Central memory CD8-positive, alpha-beta T cell (primary cell): ENCODE measurements around the gene MEOX2.

ENCODE experiments used
- ATAC-seq: fragments of 150-1000 bp; cut with Tn5 transposase; replicated peaks from 2 replicates; pipeline ENCODE4 v1.10.0; 2022; ENCODE audit warnings: mild to moderate bottlenecking, moderate FRiP score, moderate number of reproducible peaks; ENCODE audit not compliant: poor library complexity, severe bottlenecking; ENCODE audit errors: extremely low read depth
- DNase-seq, 2 donors: peaks; one replicate each; pipeline ENCODE4 v3.0.0; 2021; ENCODE audit warnings: low spot score in 2 of 2
- H3K27ac Mint-ChIP-seq: one replicate; pipeline ENCODE4 v1.8.0; 2022; ENCODE audit warnings: low read depth, mild to moderate bottlenecking, moderate library complexity, mixed read lengths
- H3K27me3 Mint-ChIP-seq: one replicate; pipeline ENCODE4 v1.8.0; 2022; ENCODE audit warnings: mixed read lengths
- H3K36me3 Mint-ChIP-seq: one replicate; pipeline ENCODE4 v1.8.0; 2022; ENCODE audit warnings: mild to moderate bottlenecking, moderate library complexity, mixed read lengths; ENCODE audit not compliant: insufficient read depth
- H3K4me1 Mint-ChIP-seq: one replicate; pipeline ENCODE4 v1.8.0; 2022; ENCODE audit warnings: mixed read lengths
- H3K4me3 Mint-ChIP-seq: one replicate; pipeline ENCODE4 v1.8.0; 2022; ENCODE audit warnings: mild to moderate bottlenecking, moderate library complexity, mixed read lengths
- H3K9me3 Mint-ChIP-seq: one replicate; pipeline ENCODE4 v1.8.0; 2022; ENCODE audit warnings: mixed read lengths

MEOX2 gene

DNA sequence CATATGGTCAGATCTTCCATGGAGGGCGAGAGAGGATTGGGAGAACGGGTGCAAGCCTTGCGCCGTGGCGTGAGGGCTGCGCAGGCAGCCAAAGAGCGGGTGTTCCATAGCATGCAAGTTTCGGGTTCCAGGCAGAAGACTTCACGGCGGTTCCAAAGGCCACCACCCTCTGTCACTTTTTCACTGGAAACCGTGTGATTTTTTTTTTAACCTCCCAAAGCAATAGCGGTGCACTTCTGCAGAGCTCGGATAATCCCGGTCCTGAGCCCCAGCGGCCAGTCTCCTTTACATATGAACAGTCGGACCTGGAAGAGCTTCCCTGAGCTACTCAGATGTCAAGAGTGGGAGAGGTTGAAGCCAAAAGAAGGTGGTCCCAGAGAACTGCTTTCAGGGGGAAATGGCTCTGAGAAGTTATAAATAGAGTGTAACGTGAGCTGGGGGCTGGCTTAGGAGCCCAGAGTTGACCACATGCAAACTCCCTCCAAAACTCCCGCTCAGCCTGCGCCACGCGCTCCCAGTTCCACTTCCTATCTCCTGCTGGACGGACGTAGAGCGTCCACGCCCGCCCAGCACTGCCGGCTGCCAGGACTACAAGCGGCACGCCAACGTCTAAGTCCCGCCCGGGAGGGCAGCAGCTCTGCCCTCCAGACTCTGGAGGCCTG is at the start of gene MEOX2:
MEOX2 (minus strand) TSS at position 389 of the 662 bp plus-strand sequence; CDS start at position 108, 281 bp downstream.
- Mint-ChIP-seq H3K4me3 (no peak within 1 kb of the TSS), H3K4me1 (no peaks in the 10 kb centered on the region), H3K36me3 (peaks cover 2% of the 10 kb centered on the region), H3K27ac (no peak within 1 kb of the TSS), H3K27me3 (peaks cover 16% of the 10 kb centered on the region), H3K9me3 (no peaks in the 10 kb centered on the region)
- DNase-seq: no peak
- ATAC-seq: no peak

- no peak for DNase-seq
- Mint-ChIP-seq H3K36me3 (no peaks in the 10 kb centered on the region), H3K4me1 (no peaks in the 10 kb centered on the region), H3K27ac (no peak overlapping the region), H3K4me3 (no peak overlapping the region), H3K27me3 (no peaks in the 10 kb centered on the region), H3K9me3 (peaks cover 5% of the 10 kb centered on the region)
- no peak for ATAC-seq
These were observed 43.3 kb upstream of the MEOX2 start for GRCh38 chr7:15729746-15730145.

GRCh38 chr7:15725051-15725450 is 38.6 kb upstream of the MEOX2 start:
- Mint-ChIP-seq H3K9me3 (no peaks in the 10 kb centered on the region), H3K36me3 (no peaks in the 10 kb centered on the region), H3K4me1 (no peaks in the 10 kb centered on the region), H3K27me3 (no peaks in the 10 kb centered on the region), H3K4me3 (no peak overlapping the region), H3K27ac (no peak overlapping the region)
- ATAC-seq: no peak
- DNase-seq: no peak

DNA sequence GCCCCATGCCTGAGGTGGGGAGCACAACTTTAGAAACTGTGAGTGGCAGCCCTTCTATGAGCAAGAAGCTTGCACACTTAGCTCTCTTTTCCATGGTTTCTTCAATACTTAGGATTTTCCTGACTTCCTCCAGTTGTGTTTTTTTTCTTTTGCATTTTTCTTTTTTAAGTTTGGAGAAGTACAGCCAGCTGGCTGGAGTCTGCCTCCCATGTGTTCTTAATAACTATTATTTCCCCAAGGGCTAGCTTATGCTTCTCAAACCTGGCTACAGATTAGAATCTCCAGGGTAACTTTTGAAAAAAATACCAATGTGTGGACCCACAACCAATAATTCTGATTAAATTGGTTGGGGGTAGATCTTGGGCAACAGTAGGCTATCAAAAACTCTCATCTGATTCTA is 37.4 kb upstream of the MEOX2 start:
- H3K36me3 Mint-ChIP-seq: no peaks in the 10 kb centered on the region
- H3K9me3 Mint-ChIP-seq: no peaks in the 10 kb centered on the region
- no peak for DNase-seq

GRCh38 chr7:15720849-15721471 is 34.5 kb upstream of the MEOX2 start:
- ATAC-seq (no peak), DNase-seq (no peak)
- Mint-ChIP-seq H3K36me3 (peaks cover under 1% of the 10 kb centered on the region), H3K27me3 (no peaks in the 10 kb centered on the region), H3K4me3 (no peak overlapping the region), H3K27ac (no peak overlapping the region), H3K9me3 (peaks cover 8% of the 10 kb centered on the region), H3K4me1 (no peaks in the 10 kb centered on the region)

More for the DNA sequence above, 37.4 kb upstream of the MEOX2 start:
- no peaks in the 10 kb centered on the region for H3K27me3 Mint-ChIP-seq
- ATAC-seq: no peak
- no peak overlapping the region for H3K27ac Mint-ChIP-seq
- H3K4me1 Mint-ChIP-seq: no peaks in the 10 kb centered on the region
- H3K4me3 Mint-ChIP-seq: no peak overlapping the region

DNA sequence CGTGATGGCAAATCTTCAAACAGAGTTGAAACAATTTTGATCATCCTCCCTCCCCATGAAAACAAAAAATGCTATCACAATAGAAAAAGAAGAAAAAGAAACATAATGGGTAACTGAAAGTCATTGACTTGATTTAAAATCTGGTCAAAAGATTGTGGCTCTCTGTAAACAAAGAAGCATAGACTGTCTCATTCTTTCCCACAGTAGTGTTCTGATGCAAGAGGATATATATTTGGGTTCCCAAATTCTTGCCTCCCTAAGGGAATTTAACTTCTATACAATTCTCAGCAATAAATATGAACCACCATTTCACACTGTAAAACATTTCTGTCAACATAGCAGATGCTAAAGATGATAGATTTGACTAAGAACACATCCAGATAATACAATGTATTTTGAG is 32.8 kb upstream of the MEOX2 start:
- Mint-ChIP-seq H3K27me3 (no peaks in the 10 kb centered on the region), H3K4me3 (no peak overlapping the region), H3K27ac (no peak overlapping the region), H3K36me3 (peaks cover 1% of the 10 kb centered on the region), H3K4me1 (no peaks in the 10 kb centered on the region), H3K9me3 (peaks cover 15% of the 10 kb centered on the region)
- no peak for ATAC-seq
- no peak for DNase-seq

GRCh38 chr7:15715435-15715834 is 29.0 kb upstream of the MEOX2 start:
- peaks cover 1% of the 10 kb centered on the region for H3K36me3 Mint-ChIP-seq
- DNase-seq (no peak), ATAC-seq (no peak)
- H3K4me3 Mint-ChIP-seq: no peak overlapping the region
- no peaks in the 10 kb centered on the region for H3K4me1 Mint-ChIP-seq
- no peaks in the 10 kb centered on the region for H3K27me3 Mint-ChIP-seq
- H3K27ac Mint-ChIP-seq: no peak overlapping the region
- H3K9me3 Mint-ChIP-seq: peaks cover 20% of the 10 kb centered on the region

DNA sequence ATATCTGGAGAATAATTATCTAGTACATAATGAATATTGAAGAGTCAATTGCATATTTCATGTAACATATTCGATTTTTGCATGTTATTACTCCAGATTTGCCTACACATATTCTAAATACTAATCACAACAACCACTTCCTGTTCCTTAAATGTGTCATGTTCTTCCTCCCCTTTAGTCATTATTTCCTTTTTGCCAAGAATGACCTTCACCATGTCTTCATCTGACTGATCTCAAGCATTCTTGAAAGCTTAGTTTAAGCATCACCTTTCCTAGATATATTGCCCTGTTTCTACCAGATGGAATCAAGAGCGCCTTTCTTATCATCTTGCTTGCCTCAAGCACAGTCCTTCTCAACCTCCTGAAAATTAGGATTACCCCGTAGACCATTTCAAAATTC is 23.5 kb upstream of the MEOX2 start:
- no peak for DNase-seq
- Mint-ChIP-seq H3K9me3 (peaks cover 24% of the 10 kb centered on the region), H3K4me1 (no peaks in the 10 kb centered on the region), H3K4me3 (no peak overlapping the region), H3K27ac (no peak overlapping the region), H3K27me3 (no peaks in the 10 kb centered on the region), H3K36me3 (no peaks in the 10 kb centered on the region)
- ATAC-seq: no peak

DNA sequence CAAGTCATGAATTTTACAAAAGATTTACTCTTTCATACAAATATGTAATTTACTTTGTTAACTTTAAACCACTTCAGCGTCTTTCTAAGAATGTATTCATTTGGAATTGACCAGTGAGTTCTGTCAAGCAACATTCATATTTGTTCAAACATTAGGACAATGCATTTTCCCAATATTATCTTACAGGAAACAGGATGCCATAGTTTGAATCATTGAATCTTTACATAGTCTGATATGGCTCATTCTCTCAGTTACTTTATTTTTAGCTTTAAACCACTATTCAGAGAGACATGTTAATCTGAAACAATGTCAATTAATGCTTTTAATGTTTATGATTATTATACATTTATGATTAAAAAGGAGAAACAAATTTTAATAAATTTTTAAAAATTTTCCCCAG is 21.1 kb upstream of the MEOX2 start:
- Mint-ChIP-seq H3K4me1 (no peaks in the 10 kb centered on the region), H3K9me3 (peaks cover 17% of the 10 kb centered on the region), H3K36me3 (no peaks in the 10 kb centered on the region), H3K4me3 (no peak overlapping the region), H3K27ac (no peak overlapping the region), H3K27me3 (no peaks in the 10 kb centered on the region)
- DNase-seq (no peak), ATAC-seq (no peak)

DNA sequence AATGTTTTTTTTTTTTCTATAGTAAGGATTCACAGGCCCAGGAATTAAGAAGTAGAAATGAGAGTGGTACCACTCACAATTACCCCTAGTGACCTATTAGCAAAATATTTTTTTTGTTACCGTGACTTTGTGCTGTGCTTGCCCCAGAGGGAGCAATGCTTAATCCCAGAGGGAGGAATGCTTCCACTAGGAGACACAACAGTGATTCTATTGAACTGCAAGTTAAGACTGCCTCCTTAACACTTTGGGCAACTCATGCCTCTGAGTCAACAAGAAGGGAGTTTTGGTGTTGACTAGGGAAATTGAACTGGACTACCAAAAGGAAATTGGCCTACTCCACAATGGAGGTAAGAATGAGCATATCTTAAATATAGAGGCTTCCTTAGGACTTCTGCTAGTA is 17.2 kb upstream of the MEOX2 start:
- H3K27me3 Mint-ChIP-seq: no peaks in the 10 kb centered on the region
- H3K4me3 Mint-ChIP-seq: no peak overlapping the region
- DNase-seq (no peak), ATAC-seq (no peak)
- no peaks in the 10 kb centered on the region for H3K4me1 Mint-ChIP-seq
- peaks cover 13% of the 10 kb centered on the region for H3K9me3 Mint-ChIP-seq
- no peaks in the 10 kb centered on the region for H3K36me3 Mint-ChIP-seq
- no peak overlapping the region for H3K27ac Mint-ChIP-seq

DNA sequence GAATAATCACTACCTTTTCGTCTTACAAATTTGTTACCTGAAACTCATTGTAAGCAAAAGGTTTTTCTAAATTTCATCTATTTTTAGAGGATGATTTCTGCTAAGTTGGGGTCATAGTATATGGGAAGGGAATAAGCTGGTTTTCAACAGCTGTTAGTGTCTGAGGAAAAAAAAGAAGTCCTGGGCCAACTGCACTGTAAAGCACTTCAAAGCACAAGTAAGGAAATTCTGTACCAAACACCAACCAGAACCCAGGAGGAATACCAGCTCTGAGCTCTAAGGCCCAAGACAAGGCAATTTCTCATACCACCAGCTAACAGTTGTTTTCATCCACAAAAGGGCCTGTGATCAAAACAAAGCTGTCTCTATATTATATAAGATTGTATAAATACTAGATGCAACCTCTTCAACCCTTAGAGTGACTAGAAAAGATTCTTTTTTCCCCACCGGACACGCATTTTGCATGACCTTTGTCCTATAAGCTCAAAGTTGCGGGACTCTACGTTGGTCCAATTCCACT is 6.1 kb upstream of the MEOX2 start:
- Mint-ChIP-seq H3K36me3 (peaks cover 2% of the 10 kb centered on the region), H3K27me3 (no peaks in the 10 kb centered on the region), H3K4me1 (no peaks in the 10 kb centered on the region), H3K4me3 (no peak overlapping the region), H3K27ac (no peak overlapping the region), H3K9me3 (no peaks in the 10 kb centered on the region)
- no peak for ATAC-seq
- no peak for DNase-seq

- ATAC-seq (no peak), DNase-seq (no peak)
- H3K4me3 Mint-ChIP-seq: no peak overlapping the region
- no peak overlapping the region for H3K27ac Mint-ChIP-seq
- H3K36me3 Mint-ChIP-seq: peaks cover 2% of the 10 kb centered on the region
- no peaks in the 10 kb centered on the region for H3K4me1 Mint-ChIP-seq
- no peaks in the 10 kb centered on the region for H3K9me3 Mint-ChIP-seq
- H3K27me3 Mint-ChIP-seq: peaks cover 16% of the 10 kb centered on the region
These were observed 2.4 kb upstream of the MEOX2 start for GRCh38 chr7:15688911-15689310.

- DNase-seq (no peak), ATAC-seq (no peak)
- H3K36me3 Mint-ChIP-seq: peaks cover 2% of the 10 kb centered on the region
- H3K4me3 Mint-ChIP-seq: no peak overlapping the region
- H3K27ac Mint-ChIP-seq: no peak overlapping the region
- no peaks in the 10 kb centered on the region for H3K9me3 Mint-ChIP-seq
- H3K4me1 Mint-ChIP-seq: no peaks in the 10 kb centered on the region
- peaks cover 16% of the 10 kb centered on the region for H3K27me3 Mint-ChIP-seq
These were observed 1.8 kb upstream of the MEOX2 start for GRCh38 chr7:15688279-15688626.
